GM12864 (cell line): ENCODE data around the gene RSRC2.
"Not testable (repeated sequence)": the region's sequence is repeated elsewhere in the genome, so short reads cannot be mapped to it uniquely, and the experiment has no call there.

Source experiments
- DNase-seq: peaks from one replicate; pipeline ENCODE4 v3.0.0-alpha.2; 2011; ENCODE audit warnings: low read depth
- H3K4me3 ChIP-seq: 2 replicates; pipeline ENCODE4 v1.5.1; 2011; ENCODE audit warnings: mild to moderate bottlenecking, low read depth, low read length, control low read depth
- TF ChIP-seq, protein P1 (sequence below): IDR thresholded peaks from 2 replicates; pipeline ENCODE4 v1.5.1; 2011; ENCODE audit warnings: low read depth, mild to moderate bottlenecking, moderate library complexity, low read length, control low read depth, inconsistent platforms; ENCODE audit errors: missing control alignments

RSRC2 gene

DNA sequence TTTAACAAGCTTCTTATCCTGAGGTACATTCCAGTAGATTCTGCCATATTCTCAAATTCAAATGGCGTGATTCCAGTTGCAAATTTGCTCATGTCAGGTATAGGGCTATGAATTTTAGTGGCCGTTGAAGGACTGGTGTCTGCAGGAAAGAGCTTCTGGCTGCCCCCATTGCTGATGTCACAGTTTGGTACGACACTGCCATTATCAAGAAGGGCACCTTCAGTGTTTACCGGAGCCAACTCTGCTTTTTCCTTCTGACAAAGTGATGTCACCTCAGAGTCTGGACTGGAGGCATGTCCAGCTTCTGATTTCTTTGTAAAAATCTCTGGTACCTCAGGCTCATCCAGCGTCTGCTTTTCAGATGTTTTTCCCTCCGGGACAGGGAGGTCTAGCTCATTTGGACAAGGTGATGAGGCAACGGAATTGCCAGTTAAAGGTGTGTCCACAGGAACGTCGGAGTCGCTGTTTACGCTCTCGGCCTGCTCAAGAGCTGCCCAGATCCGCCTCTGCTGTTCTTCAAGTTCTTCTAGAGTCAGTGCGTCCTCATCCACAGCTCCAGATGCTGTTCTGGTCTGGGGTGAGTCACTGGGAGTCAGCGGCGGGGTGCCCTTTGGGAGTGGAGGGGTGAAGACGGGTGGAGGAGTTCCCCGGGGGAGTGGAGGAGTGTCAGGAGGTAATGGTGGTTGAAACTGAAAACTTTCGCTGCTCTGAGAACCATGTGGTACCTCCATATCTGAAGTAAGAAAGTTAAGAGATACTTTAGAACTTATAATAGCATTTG lies 53.0 kb downstream of the RSRC2 start:
- DNase-seq: no peak
- TF ChIP-seq, protein P1, sequence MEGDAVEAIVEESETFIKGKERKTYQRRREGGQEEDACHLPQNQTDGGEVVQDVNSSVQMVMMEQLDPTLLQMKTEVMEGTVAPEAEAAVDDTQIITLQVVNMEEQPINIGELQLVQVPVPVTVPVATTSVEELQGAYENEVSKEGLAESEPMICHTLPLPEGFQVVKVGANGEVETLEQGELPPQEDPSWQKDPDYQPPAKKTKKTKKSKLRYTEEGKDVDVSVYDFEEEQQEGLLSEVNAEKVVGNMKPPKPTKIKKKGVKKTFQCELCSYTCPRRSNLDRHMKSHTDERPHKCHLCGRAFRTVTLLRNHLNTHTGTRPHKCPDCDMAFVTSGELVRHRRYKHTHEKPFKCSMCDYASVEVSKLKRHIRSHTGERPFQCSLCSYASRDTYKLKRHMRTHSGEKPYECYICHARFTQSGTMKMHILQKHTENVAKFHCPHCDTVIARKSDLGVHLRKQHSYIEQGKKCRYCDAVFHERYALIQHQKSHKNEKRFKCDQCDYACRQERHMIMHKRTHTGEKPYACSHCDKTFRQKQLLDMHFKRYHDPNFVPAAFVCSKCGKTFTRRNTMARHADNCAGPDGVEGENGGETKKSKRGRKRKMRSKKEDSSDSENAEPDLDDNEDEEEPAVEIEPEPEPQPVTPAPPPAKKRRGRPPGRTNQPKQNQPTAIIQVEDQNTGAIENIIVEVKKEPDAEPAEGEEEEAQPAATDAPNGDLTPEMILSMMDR: no peak
- H3K4me3 ChIP-seq: no peak overlapping the region

DNA sequence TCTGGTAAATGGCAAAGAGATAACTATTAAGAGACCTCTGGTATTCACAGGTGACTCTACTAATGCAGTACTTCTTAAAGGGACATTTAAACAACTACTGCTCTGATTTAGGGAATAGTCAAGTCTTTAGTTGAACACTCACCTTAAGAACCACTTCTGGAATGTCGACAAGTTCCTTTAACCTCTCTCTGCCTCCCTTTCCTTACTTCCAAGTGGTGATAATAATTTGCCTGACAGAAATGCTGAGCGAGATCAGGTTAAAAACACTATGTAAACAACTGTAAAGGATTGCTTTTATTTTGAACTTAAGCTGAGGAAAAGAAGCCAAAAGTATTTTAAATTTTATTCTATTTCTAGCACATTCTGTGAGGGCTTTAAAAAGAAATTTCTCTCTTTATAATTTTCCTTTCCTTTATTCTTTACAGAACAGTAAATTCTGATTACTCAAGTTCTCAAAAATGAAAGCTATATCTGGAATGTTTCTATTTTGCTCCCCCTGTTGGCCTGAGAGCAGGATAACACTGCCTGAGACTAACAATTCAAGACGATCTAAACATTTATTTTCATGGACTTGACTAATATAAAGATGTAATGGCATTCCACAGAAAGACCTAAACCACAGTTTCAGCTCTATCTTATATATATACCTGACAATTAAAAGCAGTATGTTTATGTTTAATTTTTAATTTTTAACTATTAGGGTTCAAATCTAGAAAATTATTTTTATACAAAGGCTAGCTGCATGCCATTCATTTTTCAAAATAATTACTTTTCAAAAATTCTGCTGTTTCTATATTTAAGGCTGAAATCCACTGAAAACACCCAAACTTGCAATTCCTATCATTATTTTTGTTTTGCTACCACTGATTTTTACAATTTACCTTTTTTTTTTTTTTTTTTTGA lies 55.2 kb downstream of the RSRC2 start:
- TF ChIP-seq, protein P1: peak; percentile 60
- DNase-seq: no peak

DNA sequence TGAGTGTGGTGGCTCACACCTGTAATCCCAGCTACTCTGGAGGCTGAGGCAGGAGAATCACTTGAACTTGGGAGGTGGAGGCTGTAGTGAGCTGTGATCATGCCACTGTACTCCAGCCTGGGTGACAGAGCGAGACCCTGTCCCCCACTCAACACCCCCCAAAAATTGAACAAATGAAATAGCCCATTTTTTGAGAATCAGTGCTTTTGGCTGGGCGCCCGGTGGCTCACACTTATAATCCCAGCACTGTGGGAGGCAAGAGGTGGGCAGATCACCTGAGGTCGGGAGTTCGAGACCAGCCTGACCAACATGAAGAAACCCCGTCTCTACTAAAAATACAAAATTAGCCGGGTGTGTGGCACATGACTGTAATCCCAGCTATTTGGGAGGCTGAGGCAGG lies 56.2 kb downstream of the RSRC2 start:
- not testable (repeated sequence) for DNase-seq, H3K4me3 ChIP-seq

More for the DNA sequence above, 55.2 kb downstream of the RSRC2 start:
- no peak overlapping the region for H3K4me3 ChIP-seq

- not testable (repeated sequence) for H3K4me3 ChIP-seq, DNase-seq
Observed at GRCh38 chr12:122469856-122470255, 56.9 kb downstream of the RSRC2 start.

DNA sequence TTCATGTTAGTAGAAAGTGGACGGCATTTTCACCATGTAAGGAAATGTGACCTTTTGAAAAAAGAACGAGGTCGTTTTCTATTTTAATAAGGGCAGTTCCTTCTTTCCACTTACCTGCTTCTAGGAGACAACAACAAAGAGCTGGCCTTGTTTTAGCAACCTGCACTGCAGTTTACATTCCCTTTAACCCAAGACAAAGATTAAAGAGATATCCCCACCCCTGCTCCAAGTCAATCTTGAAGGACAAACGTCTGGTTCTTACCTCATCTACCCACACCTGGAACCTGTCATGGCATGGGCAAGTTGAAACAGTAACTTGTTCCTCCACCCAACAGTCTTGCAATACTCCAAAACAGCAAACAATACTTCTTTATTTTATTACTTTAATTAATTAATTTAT lies 58.8 kb downstream of the RSRC2 start:
- TF ChIP-seq, protein P1: no peak
- no peak for DNase-seq
- H3K4me3 ChIP-seq: no peak overlapping the region

DNA sequence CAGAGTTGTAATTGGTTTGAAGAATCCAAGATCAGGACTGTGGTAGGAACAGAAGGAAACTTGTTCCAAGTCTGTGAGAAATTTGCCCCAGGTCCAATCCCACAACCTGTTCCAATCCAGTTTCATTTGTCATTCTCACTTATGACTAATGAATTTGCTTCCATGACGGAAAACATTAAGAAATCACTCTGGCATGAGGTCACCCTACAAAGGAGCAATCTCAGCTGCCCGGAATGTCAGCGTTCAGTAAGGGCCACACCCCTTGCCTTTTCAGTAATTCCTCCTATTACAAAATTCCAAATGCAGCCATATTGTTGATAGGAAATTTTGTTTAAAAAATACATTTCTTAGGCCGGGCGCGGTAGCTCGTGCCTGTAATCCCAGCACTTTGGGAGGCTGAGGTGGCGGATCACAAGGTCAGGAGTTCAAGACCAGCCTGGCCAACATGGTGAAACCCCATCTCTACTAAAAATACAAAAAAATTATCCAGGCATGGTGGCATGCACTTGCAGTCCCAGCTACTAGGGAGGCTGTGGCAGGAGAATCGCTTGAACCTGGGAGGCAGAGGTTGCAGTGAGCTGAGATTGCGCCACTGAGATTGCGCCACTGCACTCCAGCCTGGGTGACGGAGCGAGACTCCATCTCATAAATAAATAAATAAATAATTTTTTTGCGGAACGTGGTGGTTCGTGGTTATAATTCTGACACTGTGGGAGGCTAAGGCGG lies 62.3 kb downstream of the RSRC2 start:
- H3K4me3 ChIP-seq, DNase-seq: not testable (repeated sequence)

- TF ChIP-seq, protein P1: no peak
- H3K4me3 ChIP-seq: no peak overlapping the region
- DNase-seq: no peak
Observed at GRCh38 chr12:122460641-122461040, 66.1 kb downstream of the RSRC2 start.

DNA sequence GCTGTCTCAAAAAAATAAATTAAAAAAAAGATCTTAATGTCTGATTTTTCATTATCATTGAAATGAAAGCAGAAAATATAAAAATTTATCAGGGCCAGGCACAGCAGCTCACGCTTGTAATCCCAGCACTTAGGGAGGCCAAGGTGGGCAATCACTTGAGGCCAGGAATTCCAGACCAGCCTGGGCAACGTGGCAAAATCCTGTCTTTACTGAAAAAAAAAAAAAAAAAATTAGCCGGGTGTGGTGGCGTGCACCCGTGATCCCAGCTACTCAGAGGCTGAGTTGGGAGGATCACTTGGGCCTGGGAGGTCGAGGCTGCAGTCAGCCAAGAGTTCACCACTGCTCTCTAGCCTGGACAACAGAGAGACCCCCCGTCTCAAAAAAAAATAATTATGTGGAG lies 66.7 kb downstream of the RSRC2 start:
- TF ChIP-seq, protein P1: no peak
- no peak for DNase-seq
- H3K4me3 ChIP-seq: no peak overlapping the region
